ENCODE measurements around the gene APOL6. TPM values are rescaled to one million over a fixed set of nuclear protein-coding genes. Genes with fewer than 3 reads are reported as not detected.
A peak's percentile ranks its signal among the peaks of the same experiment; 100 is the strongest.

Gene APOL6
- total RNA-seq: 10 to 100 TPM; 34.3 to 35.5 TPM

- peak within 1 kb of the TSS; percentile 100 for H3K27ac Mint-ChIP-seq
- peaks cover 2% of the 10 kb centered on the region for H3K9me3 Mint-ChIP-seq (ENCODE audit: low read depth)
- peak within 1 kb of the TSS; percentile 90 for H3K4me3 Mint-ChIP-seq
- intact Hi-C loops (cut with DNase I, micrococcal nuclease): loop anchor here (1.0 to 5.0 kb wide), 7 partner anchors 13 to 509 kb away; partner anchors contain the start of gene RBFOX2 (in 1 of the 2)
- peak; percentile 79 for ATAC-seq
- POLR2A ChIA-PET: interaction anchor here (0.6 to 2.8 kb wide), 7 partner anchors 13 to 591 kb away, joined by 3 to 15 read pairs (median 4); partner anchors contain the start of gene APOL2
- H3K27me3 Mint-ChIP-seq: no peaks in the 10 kb centered on the region
- peaks cover 41% of the 10 kb centered on the region for H3K36me3 Mint-ChIP-seq (ENCODE audit: low read depth)
- peak; percentile 74 for DNase-seq
- CTCF ChIA-PET: interaction anchor here (0.7 to 1.4 kb wide), 7 partner anchors 11 to 532 kb away, joined by 3 to 8 read pairs (median 3); no protein-coding TSS in a partner anchor
- H3K4me1 Mint-ChIP-seq: peaks cover 36% of the 10 kb centered on the region
Measured at GRCh38 chr22:35648066-35649025, at the start of gene APOL6. APOL6 (plus strand) TSS chr22:35648446; CDS start chr22:35656426, 7,980 bp downstream.

DNA sequence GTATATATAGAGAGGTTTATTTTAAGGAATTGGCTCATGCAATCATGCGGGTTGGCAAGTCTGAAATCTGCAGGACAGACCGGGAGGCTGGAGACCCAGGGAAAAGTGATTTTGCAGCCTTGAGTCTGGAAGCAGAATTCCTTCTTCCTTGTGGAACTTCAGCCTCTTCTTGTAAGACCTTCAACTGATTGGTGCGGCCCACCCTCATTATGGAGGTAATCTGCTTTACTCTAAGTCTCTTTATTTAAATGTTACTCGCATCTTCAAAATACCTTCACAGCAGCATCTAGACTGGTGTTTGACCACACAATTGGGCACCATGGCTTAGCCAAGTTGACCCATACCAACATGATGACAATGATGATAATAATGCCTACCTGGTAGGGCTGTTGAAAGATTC lies 48.9 kb upstream of the APOL6 start:
- CTCF ChIA-PET: no interaction called here
- no peak overlapping the region for H3K27ac Mint-ChIP-seq
- ATAC-seq: no peak
- H3K27me3 Mint-ChIP-seq: no peaks in the 10 kb centered on the region
- no peaks in the 10 kb centered on the region for H3K36me3 Mint-ChIP-seq (ENCODE audit: low read depth)
- intact Hi-C loops (cut with DNase I, micrococcal nuclease): no loop called here
- H3K4me1 Mint-ChIP-seq: no peaks in the 10 kb centered on the region
- no peak for DNase-seq
- H3K9me3 Mint-ChIP-seq (ENCODE audit: low read depth): no peaks in the 10 kb centered on the region
- POLR2A ChIA-PET: no interaction called here
- no peak overlapping the region for H3K4me3 Mint-ChIP-seq

GRCh38 chr22:35600476-35600875 lies 47.8 kb upstream of the APOL6 start:
- Mint-ChIP-seq H3K36me3 (ENCODE audit: low read depth) (no peaks in the 10 kb centered on the region), H3K27me3 (peaks cover 2% of the 10 kb centered on the region), H3K27ac (no peak overlapping the region), H3K9me3 (ENCODE audit: low read depth) (no peaks in the 10 kb centered on the region), H3K4me3 (no peak overlapping the region), H3K4me1 (peaks cover 7% of the 10 kb centered on the region)
- POLR2A ChIA-PET: interaction anchor here (0.6 kb wide), 1 partner anchor 29 kb away, joined by 3 read pairs; no protein-coding TSS in a partner anchor
- ATAC-seq (no peak), DNase-seq (no peak)
- intact Hi-C loops (cut with DNase I, micrococcal nuclease): no loop called here
- CTCF ChIA-PET: no interaction called here

- ChIA-PET POLR2A (no interaction called here), CTCF (no interaction called here)
- DNase-seq (no peak), ATAC-seq (no peak)
- Mint-ChIP-seq H3K36me3 (ENCODE audit: low read depth) (no peaks in the 10 kb centered on the region), H3K4me1 (peaks cover 7% of the 10 kb centered on the region), H3K27ac (no peak overlapping the region), H3K9me3 (ENCODE audit: low read depth) (no peaks in the 10 kb centered on the region), H3K27me3 (peaks cover 3% of the 10 kb centered on the region), H3K4me3 (no peak overlapping the region)
- intact Hi-C loops (cut with DNase I, micrococcal nuclease): no loop called here
Measured at GRCh38 chr22:35601013-35601580, 47.1 kb upstream of the APOL6 start.

- Mint-ChIP-seq H3K4me1 (peaks cover 7% of the 10 kb centered on the region), H3K36me3 (ENCODE audit: low read depth) (no peaks in the 10 kb centered on the region), H3K4me3 (no peak overlapping the region), H3K27ac (no peak overlapping the region), H3K27me3 (peaks cover 5% of the 10 kb centered on the region), H3K9me3 (ENCODE audit: low read depth) (no peaks in the 10 kb centered on the region)
- ATAC-seq (peak; percentile 54), DNase-seq (peak; percentile 31)
- ChIA-PET CTCF (interaction anchor here (0.6 kb wide), 2 partner anchors 18 to 76 kb away, joined by 4 read pairs; no protein-coding TSS in a partner anchor), POLR2A (no interaction called here)
- intact Hi-C loops (cut with DNase I, micrococcal nuclease): no loop called here
Measured at GRCh38 chr22:35601743-35602615, 46.3 kb upstream of the APOL6 start.

DNA sequence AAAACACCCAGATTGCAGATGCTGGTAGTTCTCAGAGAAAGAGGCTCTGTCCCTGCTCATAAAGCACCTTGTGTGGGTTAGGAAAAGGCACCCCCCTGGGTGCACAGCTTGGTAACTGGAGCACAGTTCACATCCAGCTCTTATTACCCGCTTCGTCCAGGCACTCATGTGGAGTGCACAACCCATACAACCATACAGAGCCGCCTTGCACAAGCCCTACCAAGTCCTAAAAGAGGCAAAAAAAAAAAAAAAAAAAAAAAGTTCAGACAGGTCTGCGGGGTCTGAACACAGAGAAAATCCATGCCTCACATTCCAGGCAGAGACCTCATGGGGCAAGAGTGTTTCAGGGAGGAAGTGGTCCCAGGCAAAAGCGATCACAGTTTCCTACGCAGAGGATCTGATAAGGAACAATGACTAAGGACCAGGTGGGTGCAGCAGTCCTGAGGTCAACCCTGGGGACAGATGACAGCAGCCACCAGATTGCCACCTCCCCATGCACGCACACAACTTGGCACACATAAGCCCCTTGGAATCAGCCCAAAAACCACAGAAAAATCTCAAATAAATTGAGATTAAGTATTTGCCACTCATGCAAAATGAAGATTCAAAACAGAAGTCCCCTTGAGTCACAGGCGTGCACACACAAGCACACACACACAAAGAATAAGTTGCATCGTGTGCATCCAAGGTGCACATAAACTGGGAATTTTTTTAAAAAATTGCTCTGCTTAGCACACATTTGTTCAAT lies 43.5 kb upstream of the APOL6 start:
- DNase-seq (peak; percentile 58), ATAC-seq (peak; percentile 78)
- no peaks in the 10 kb centered on the region for H3K36me3 Mint-ChIP-seq (ENCODE audit: low read depth)
- no peak overlapping the region for H3K27ac Mint-ChIP-seq
- POLR2A ChIA-PET: no interaction called here
- H3K9me3 Mint-ChIP-seq (ENCODE audit: low read depth): no peaks in the 10 kb centered on the region
- CTCF ChIA-PET: no interaction called here
- intact Hi-C loops (cut with DNase I, micrococcal nuclease): no loop called here
- no peak overlapping the region for H3K4me3 Mint-ChIP-seq
- H3K27me3 Mint-ChIP-seq: peaks cover 10% of the 10 kb centered on the region
- H3K4me1 Mint-ChIP-seq: peaks cover 7% of the 10 kb centered on the region

DNA sequence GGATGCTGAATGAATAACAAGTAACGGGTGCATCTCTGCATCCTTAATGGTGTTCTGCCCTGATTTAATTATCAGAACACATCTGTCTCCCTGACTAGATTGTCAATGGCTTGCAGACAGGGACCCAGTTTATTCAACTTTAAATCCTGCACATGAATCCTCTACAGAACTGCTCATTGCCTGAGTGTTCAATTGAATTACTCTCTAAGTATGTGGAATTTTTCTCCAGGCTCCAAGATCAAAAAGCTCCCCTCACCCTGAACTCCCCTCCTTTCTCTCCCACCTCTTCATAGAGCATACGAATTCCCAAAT lies 42.9 kb upstream of the APOL6 start:
- Mint-ChIP-seq H3K36me3 (ENCODE audit: low read depth) (no peaks in the 10 kb centered on the region), H3K9me3 (ENCODE audit: low read depth) (no peaks in the 10 kb centered on the region), H3K27me3 (peaks cover 12% of the 10 kb centered on the region), H3K4me1 (peaks cover 7% of the 10 kb centered on the region), H3K27ac (no peak overlapping the region), H3K4me3 (no peak overlapping the region)
- no peak for DNase-seq
- CTCF ChIA-PET: no interaction called here
- POLR2A ChIA-PET: no interaction called here
- intact Hi-C loops (cut with DNase I, micrococcal nuclease): no loop called here
- no peak for ATAC-seq

- Mint-ChIP-seq H3K27me3 (peaks cover 15% of the 10 kb centered on the region), H3K4me1 (peaks cover 7% of the 10 kb centered on the region), H3K27ac (peak overlapping the region; percentile 24), H3K36me3 (ENCODE audit: low read depth) (no peaks in the 10 kb centered on the region), H3K4me3 (no peak overlapping the region), H3K9me3 (ENCODE audit: low read depth) (no peaks in the 10 kb centered on the region)
- ChIA-PET CTCF (no interaction called here), POLR2A (no interaction called here)
- no peak for DNase-seq
- intact Hi-C loops (cut with DNase I, micrococcal nuclease): no loop called here
- no peak for ATAC-seq
Measured at GRCh38 chr22:35605851-35606481, 42.3 kb upstream of the APOL6 start.

DNA sequence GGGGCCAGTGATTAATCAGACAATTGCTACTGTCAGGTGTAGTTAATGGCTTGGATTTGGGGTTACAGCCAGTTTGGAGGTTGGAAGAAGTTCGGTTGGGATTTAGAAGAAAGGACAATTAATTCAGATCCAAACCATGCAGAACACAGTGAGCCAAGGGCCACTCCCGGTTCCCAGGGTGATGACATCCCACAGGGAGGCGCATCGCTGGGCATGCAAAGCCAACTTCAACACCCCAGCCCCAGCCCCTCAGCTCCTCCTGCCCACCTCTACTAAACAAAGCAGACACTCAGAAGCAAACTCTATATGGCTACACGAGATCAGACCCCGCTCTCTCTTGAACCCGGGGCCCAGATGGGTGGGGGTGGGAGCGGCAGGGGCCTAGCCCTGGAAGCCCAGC lies 41.3 kb upstream of the APOL6 start:
- no peaks in the 10 kb centered on the region for H3K9me3 Mint-ChIP-seq (ENCODE audit: low read depth)
- H3K27ac Mint-ChIP-seq: no peak overlapping the region
- no peaks in the 10 kb centered on the region for H3K36me3 Mint-ChIP-seq (ENCODE audit: low read depth)
- H3K4me3 Mint-ChIP-seq: no peak overlapping the region
- DNase-seq (no peak), ATAC-seq (no peak)
- peaks cover 10% of the 10 kb centered on the region for H3K4me1 Mint-ChIP-seq
- peaks cover 15% of the 10 kb centered on the region for H3K27me3 Mint-ChIP-seq
- ChIA-PET POLR2A (no interaction called here), CTCF (interaction anchor here (1.1 kb wide), 1 partner anchor 14 kb away, joined by 3 read pairs; no protein-coding TSS in a partner anchor)
- intact Hi-C loops (cut with DNase I, micrococcal nuclease): no loop called here

- H3K4me3 Mint-ChIP-seq: no peak overlapping the region
- no peaks in the 10 kb centered on the region for H3K36me3 Mint-ChIP-seq (ENCODE audit: low read depth)
- no peak overlapping the region for H3K27ac Mint-ChIP-seq
- ChIA-PET CTCF (no interaction called here), POLR2A (no interaction called here)
- ATAC-seq (no peak), DNase-seq (no peak)
- intact Hi-C loops (cut with DNase I, micrococcal nuclease): no loop called here
- peaks cover 11% of the 10 kb centered on the region for H3K4me1 Mint-ChIP-seq
- H3K27me3 Mint-ChIP-seq: peaks cover 17% of the 10 kb centered on the region
- H3K9me3 Mint-ChIP-seq (ENCODE audit: low read depth): no peaks in the 10 kb centered on the region
Measured at GRCh38 chr22:35608088-35608487, 40.2 kb upstream of the APOL6 start.
